ENCODE results near the gene ARFRP1.
A peak's percentile ranks its signal among the peaks of the same experiment; 100 is the strongest.

ARFRP1 gene

DNA sequence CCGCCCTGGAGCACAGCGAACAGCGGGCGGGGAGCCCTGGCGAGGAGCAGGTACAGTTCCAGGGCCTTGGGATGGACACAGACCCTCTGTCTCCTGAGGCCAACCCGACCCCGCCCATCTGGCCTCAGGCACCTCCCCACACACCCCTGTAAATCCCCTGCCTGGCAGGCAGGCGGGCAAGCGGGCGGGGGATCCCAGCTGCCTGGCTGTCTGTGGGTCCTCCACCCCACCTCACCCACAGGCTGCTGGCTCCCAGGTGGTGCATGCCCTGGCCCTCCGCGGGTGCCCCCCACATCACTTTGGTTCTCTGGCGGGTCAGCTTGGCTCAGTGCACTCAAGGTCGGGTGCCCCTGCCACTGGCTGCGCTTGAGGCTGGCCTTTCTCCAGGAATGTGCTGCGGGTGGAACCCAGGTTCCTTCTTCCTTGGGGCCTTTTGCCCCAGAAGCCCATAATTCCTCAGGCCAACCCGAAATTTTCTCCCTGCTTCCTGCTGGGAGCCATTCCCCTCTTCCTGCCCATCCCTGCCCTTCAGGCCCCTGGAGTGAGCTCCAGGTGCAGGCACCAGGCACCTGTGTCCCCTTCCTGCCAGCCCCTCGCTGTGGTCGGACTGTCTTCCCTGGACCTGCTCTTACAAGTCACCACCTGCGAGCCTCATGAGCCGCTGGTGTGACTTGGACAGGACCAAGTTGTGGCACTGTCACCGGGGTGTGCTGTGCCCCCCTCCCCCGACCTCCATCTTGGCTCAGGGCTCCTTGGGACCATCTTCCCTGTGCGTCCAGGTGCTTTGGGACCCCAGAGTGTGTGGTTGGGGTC lies 16.7 kb downstream of the ARFRP1 start:
- DNase-seq (ENCODE audit: low spot score): no peak

DNA sequence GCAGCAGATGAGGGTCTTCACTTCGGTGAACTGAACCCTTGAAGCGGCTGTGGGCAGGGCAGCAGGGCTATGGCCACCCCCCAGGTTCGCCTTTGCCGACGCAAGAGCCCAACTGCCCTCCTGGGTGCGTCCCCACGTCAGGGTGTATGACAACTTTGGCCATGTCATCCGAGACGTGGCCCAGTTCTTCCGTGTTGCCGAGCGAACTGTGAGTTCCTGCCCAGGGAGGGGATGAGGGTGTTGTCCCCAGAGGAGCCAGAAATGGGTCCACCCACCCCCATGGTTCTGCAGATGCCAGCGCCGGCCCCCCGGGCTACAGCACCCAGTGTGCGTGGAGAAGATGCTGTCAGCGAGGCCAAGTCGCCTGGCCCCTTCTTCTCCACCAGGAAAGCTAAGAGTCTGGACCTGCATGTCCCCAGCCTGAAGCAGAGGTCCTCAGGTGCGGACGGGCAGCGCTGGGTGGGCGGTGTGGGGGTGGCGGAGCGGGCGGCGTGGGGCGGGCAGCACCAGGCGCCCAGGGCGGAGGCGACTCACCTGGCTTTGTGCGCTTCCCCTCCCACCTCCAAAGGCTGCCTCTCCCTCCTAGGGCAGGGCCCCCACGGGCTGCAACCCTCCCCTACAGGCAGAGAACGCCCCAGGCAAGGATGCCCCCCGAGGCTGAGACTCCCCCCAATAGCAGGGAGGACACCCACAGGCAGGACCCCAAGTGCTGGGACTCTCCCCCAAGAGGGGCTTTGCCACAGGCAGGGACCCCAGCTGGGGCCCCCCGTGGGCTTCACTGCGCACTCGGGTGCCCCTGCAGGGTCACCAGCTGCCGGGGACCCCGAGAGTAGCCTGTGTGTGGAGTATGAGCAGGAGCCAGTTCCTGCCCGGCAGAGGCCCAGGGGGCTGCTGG lies 17.5 kb downstream of the ARFRP1 start:
- no peak for DNase-seq (ENCODE audit: low spot score)

DNA sequence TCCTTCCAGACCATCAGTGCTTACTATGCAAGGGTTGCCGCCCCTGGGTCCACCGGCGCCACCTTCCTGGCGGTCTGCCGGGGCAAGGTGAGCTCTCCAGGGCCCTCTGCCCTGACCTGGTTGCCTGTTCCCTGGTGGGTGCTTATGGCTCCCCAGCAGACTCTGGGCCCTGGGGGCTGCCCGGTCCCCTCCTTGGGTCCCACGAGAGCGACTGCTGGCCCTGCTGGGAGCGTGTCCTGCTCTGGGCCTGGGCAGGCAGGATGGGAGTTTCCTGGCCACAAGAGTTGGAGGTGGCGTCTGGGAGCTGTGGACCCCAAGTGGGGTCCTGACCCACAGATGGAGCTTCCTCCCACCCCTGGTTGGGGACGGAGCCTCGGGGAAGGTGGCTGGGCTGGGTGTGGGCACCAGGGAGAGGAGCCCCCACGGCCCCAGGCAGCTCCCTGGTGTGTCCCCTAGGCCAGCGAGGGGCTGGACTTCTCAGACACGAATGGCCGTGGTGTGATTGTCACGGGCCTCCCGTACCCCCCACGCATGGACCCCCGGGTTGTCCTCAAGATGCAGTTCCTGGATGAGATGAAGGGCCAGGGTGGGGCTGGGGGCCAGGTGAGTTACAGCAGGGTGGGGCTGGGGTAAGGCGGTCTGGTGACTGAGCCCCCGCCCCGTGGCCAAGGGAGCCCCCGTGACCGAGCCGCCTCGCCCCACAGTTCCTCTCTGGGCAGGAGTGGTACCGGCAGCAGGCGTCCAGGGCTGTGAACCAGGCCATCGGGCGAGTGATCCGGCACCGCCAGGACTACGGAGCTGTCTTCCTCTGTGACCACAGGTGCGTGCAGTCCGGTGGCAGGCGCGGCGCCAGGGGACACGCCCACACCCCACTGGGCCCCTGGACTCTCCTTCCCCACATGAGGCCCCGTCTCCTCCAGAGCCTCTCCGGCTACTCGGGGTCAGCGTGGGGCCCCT lies 18.5 kb downstream of the ARFRP1 start:
- no peak for DNase-seq (ENCODE audit: low spot score)

DNA sequence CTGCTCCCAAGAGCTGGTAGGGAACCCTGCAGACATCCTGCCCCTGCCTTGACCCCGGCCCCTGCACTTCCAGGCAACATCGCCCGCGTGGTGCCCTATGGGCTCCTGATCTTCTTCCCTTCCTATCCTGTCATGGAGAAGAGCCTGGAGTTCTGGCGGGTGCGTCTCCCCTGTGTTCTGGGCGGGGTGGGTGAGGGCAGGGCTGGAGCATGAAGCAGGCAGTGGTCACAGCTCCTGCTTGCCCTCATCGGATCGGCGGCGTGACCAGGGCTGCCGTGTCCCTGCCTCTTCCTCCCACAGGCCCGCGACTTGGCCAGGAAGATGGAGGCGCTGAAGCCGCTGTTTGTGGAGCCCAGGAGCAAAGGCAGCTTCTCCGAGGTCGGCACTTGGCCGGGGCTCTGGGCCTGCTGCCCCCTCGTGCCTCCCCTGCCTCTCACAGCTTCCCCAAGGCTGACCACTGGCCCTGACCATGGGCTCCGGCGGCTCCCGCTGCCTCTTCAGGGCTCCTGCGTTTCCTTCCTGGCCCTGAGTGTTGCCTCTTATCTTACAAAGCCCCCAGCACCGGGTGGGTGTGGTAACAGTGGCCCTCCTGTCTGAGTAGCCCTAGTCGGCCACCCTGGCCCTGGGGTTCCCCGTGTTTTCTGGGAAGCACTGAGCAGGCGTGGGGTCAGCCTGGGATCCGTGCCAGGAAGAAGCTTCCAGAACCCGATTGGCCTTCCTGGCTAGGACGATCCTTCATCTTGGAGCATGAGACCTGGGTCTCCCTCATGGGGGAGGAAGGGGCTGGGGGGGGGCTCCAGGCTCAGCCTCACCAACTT lies 19.3 kb downstream of the ARFRP1 start:
- DNase-seq (ENCODE audit: low spot score): no peak

DNA sequence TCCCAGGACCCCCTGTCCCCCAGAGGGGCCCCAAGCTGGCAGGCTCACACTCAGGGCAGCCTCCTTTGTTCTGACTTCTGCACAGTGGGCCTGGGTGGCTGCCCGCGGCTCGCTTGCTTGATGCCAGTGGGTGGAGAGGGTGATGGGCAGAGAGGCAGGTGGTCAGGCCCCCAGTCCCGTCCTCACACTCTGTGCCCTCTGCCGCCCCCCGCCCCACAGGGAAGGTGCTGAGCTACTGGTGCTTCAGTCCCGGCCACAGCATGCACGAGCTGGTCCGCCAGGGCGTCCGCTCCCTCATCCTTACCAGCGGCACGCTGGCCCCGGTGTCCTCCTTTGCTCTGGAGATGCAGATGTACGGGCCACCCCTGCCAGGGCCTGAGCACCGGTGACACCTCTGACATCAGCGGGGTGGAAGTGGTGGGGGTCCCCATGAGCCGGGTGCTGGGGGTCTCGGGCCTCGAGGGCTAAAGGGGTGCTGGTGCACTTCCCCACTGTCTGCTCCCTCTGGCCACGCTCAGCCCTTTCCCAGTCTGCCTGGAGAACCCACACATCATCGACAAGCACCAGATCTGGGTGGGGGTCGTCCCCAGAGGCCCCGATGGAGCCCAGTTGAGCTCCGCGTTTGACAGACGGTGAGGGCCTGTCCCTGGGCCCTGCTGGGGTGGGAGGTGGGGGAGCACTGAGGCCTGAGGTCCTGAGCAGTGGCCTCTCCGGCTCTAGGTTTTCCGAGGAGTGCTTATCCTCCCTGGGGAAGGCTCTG lies 20.2 kb downstream of the ARFRP1 start:
- no peak for DNase-seq (ENCODE audit: low spot score)

DNA sequence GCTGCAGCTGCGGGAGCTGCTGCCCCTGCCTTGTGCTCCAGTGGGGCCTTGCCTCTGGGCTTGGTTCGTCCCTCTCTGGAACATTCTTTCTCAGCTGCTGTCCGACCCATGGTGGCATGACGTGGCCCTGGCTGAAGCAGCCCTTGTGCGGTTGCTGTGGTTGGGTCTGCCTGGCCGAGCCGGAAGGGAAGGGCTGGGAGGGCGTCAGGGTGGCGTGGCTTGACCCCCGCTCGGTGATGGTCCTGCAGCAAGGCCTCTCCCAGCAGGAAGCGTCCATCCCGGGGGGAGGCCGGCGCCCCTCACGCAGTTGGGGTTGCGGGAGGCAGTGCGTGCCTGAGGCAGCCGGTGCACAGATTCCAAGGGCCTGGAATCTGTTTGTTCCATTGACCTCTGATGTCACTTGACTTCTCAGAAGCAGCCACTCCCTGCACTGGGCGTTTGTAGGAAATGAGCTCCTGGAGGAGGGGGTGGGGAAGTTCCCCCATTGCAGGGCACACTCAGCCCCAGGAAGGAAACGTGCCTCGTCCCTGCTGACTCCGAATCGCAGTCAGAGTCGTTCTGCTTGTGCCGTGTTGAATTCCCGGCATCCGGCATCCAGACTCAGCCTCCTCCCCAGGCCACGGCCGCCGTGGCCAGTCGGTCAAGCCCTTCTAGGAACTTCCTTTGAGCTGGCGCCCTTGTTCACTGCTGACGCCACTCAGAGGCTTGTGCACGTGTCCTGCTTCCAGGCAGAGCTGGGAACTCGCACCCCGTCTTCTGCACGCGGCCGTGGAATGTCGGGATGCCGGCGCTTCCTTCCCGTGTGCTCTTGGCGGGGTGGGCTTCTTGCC lies 21.1 kb downstream of the ARFRP1 start:
- DNase-seq (ENCODE audit: low spot score): peak; percentile 90

DNA sequence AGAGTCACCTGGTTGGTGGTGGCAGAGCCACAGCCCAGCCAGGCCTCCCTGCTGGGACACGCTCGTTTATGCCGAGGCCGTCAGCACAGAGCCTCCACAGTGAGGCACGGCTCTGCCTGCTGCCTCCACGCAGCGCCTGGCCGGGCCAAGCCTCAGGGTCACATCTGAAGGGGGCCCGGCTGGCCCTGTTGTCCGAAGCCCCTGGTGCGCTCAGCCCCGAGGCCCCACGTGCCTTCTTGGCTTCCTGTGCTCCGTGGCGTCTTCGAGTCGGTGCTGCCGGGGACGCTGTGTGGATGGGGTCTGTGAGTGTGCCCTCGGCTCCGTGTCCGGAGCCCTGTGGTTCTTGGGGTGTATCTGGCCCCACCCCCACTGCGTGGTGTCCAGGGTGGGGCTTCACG lies 21.7 kb downstream of the ARFRP1 start:
- DNase-seq (ENCODE audit: low spot score): no peak

DNA sequence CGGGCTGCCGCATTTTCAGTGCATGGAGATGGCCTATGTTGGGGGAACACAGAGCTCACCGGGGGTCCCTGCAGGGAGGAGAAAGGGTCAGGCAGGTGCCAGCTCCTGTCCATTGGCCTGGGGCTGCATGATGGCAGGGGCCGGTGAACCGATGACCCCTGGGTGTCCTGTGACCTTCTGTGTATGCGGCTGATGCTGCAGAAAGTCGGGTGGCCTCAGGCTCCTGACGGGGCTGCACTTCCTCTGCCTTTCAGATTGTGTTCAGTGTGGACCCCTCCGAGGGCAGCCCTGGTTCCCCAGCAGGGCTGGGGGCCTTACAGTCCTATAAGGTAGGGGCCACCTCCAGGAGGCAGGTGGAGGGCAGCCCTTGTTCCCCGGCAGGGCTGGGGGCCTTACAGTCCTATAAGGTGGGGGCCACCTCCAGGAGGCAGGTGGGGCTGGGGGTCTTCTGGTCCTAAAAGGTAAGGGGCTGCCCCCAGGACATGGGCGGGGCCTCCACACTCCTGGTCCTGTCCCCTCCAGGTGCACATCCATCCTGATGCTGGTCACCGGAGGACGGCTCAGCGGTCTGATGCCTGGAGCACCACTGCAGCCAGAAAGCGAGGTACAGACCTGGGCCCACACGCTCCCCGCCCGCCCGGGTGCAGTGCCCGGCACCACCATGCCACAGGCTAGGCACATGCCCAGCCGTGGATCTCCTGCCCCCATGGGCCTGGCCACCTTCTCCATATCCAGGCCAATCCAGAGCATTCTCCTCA lies 22.3 kb downstream of the ARFRP1 start:
- no peak for DNase-seq (ENCODE audit: low spot score)

DNA sequence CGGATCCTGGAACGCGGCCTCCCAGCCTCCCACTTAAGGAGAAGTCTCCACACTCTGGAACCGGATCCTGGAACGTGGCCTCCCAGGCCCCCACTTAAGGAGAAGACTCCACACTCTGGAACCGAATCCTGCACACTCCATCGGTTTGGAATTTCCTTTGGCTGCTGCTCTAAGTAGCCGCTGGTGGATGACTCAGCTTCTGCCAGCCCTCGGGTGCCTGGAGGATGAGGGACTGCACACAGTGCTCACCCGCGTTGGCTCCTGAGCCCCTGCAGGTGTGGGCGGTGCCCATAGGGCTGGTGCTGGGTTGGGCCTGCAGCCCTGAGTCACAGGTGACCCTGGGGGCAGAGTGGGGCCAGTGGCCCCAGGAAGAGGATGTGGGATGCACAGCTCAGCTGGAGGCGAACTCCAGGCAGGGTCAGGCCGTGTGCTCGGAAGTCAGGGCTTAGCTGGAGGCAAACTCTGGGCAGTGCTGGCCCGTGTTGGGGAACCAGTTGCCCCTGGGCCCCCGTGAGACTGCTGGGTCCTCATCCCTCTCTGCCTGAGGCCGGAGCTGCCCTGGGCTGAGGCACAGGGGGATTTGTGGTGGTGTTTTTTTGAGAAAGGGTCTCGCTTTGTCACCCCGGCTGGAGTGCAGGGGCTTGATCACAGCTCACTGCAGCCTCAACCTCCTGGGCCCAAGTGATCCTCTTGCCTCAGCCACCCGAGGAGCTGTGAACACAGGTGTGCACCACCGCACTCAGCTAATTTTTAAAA lies 25.2 kb downstream of the ARFRP1 start:
- peak; percentile 89 for DNase-seq (ENCODE audit: low spot score)

DNA sequence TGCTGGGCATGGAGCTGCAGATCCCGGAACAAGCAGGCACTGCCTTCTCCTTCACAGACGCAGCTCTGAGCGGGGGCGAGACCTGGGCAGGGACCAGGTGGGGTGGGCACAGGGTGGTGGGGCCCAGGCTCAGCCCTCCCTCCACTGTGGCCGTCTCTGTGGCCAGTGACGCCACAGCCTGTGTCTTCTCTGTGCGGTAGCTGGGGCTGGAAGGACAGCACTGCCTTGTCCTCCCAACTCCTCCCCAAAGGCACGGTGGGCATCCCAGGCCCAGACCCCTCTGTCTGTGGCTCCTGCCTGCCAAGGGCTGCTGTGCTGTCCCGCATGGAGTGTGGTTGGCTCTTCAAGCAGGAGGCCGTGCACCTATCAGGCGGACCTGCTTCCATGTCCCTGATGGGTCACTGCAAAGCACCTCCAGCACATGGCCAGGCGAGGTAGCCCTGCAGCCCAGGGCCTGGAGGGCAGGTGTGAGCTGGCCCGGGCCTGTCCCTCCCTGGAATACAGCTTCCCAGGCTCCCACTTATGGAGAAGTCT lies 26.1 kb downstream of the ARFRP1 start:
- no peak for DNase-seq (ENCODE audit: low spot score)

DNA sequence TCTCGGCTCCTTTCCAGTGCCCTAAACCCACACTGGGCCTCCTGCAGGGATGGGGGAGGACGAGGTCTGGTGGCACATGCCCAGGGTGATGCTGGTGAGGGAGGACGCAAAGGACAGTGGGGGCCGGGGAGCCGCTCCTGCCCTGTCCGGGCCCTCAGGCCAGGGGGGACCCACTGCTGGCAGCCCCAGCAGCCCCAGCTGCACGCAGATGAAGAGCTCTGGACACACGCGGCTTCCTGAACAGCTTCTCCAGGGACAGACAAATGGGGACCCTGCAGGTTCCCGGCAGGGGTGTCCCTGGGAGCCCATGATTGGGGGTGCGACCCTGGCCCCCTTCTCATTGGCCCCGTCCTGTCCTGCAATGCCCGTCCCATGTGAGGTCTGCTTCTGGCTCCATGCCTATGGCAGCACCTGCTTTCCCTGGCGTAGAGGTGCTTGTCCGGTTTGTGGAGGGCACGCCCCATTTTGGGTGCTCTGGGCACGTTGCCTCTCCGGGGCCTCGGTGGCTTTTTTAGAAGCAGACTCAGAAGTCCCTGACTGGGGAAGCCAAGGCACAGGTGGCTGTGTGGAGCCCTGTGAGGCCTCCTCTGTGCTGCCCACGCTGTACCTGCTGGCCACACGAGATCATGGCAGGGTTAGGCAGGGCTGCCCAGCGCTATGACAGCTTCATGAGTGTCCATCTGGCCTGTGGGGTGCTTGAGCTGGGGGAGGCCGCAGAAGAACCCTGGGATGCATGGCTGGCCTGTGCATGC lies 26.7 kb downstream of the ARFRP1 start:
- no peak for DNase-seq (ENCODE audit: low spot score)

DNA sequence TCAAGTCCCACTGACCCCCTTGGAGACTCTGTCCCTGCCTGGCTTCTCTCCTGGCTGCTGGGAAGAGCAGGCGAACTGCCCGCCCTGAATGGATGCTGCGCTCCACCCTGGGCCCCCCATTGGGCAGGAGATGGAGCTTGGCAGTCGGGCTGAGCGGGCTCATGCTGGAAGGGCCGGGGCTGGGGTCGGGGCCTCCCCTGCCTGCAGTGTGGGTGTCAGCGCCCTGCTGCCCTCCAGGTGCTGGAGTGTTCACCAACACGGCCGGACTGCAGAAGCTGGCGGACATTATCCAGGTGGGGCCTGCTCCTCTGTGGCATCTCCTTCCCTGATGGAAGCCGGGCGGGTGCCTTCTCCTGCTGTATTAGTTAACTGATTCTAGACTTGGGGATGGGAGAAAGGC lies 27.3 kb downstream of the ARFRP1 start:
- DNase-seq (ENCODE audit: low spot score): no peak

DNA sequence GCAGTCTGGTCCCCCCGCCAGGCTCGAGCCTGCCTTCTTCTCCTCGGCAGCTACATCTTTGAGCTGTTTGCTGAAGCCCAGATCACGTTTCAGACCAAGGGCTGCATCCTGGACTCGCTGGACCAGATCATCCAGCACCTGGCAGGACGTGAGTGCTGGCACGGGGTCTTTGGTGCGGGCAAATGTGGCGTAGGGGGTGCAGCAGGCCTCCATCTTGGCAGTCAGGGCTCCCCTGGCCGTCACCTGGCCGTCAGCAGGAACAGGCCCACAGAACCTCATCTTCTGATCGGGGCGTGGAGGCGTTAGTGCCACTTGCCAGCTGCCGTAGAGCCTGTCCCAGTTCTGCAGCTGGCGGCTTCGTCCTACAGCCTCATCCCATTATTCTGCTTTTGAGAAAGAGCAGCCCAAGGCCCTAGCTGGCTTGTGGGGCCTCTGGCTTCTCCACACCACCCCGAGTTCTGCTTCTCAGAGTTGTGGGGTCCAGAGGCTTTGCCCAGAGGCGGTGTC lies 27.9 kb downstream of the ARFRP1 start:
- DNase-seq (ENCODE audit: low spot score): no peak

DNA sequence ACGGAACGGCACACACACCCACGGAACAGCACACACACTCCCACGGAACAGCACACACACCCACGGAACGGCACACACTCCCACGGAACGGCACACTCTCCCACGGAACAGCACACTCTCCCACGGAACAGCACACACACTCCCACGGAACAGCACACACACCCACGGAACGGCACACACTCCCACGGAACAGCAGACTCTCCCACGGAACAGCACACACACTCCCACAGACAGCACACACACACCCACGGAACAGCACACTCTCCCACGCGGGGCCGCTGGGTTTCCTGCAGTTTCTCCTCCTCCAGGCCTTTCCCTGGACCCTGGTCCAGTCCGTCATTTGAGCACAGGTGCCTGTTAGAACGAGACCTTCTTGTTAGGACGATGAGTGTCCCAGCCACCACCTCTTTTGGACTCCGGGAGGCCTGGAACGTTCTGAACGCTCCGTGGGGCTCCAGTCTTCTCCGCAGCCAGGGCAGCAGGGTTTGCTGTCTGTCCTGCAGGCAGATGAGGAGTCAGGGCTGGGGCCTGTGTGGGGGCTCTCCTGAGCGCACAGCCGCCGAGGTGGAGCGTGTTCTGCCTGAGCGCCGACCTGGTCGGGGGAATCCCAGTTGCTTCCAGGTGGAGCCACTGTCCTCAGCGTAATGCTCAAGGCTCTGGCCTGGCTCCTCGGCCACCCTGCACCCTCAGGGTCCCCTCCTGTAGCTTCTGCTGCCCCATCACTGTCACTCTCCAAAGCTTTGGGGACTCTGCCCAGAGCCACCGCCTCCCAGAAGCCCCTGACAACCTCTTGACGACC lies 28.9 kb downstream of the ARFRP1 start:
- no peak for DNase-seq (ENCODE audit: low spot score)

DNA sequence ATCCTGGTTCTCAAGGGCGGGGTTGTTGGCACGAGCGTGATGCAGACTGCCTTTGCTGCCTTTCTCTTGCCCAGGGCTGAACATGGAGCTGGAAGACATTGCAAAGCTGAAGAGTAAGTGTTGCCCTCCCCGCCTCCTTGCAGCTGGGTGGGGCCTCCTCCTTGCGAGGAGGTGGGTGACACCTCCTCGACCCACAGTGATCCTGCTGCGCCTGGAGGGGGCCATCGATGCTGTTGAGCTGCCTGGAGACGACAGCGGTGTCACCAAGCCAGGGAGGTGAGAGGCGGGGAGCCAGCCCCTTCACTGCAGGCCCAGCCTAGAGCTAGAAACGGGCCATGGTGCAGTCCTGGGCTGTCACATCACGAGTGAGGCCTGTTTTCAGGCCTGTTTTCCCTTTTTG lies 29.7 kb downstream of the ARFRP1 start:
- no peak for DNase-seq (ENCODE audit: low spot score)

Measured in AG08396 (cell line).